GM12872 (cell line): ENCODE results near the gene CHST9.

ENCODE experiments used
- CTCF ChIP-seq: IDR thresholded peaks from 3 replicates; pipeline ENCODE4 v1.5.1; 2011; ENCODE audit warnings: low read depth, mild to moderate bottlenecking, low read length, moderate library complexity; ENCODE audit not compliant: insufficient read depth

Gene CHST9

GRCh38 chr18:27042177-27042576 lies 142.9 kb downstream of the CHST9 start:
- no peak for TF ChIP-seq CTCF

GRCh38 chr18:27040796-27041195 lies 144.3 kb downstream of the CHST9 start:
- no peak for TF ChIP-seq CTCF

GRCh38 chr18:27033722-27034121 lies 151.4 kb downstream of the CHST9 start:
- no peak for TF ChIP-seq CTCF

GRCh38 chr18:27030421-27030820 lies 154.7 kb downstream of the CHST9 start:
- TF ChIP-seq CTCF: no peak

GRCh38 chr18:27022477-27022876 lies 162.6 kb downstream of the CHST9 start:
- no peak for TF ChIP-seq CTCF

- peak; percentile 44 for TF ChIP-seq CTCF
These were observed 167.1 kb downstream of the CHST9 start for GRCh38 chr18:27017901-27018500.

GRCh38 chr18:27014841-27015240 lies 170.3 kb downstream of the CHST9 start:
- no peak for TF ChIP-seq CTCF
